NCI-H128 (cell line): ENCODE data around the gene TMEM198.

Source experiments
- DNase-seq: peaks from one replicate; lab custom pipeline; 2025; ENCODE audit not compliant: unreplicated experiment; lab: John Stamatoyannopoulos, UW

The TMEM198 gene

DNA sequence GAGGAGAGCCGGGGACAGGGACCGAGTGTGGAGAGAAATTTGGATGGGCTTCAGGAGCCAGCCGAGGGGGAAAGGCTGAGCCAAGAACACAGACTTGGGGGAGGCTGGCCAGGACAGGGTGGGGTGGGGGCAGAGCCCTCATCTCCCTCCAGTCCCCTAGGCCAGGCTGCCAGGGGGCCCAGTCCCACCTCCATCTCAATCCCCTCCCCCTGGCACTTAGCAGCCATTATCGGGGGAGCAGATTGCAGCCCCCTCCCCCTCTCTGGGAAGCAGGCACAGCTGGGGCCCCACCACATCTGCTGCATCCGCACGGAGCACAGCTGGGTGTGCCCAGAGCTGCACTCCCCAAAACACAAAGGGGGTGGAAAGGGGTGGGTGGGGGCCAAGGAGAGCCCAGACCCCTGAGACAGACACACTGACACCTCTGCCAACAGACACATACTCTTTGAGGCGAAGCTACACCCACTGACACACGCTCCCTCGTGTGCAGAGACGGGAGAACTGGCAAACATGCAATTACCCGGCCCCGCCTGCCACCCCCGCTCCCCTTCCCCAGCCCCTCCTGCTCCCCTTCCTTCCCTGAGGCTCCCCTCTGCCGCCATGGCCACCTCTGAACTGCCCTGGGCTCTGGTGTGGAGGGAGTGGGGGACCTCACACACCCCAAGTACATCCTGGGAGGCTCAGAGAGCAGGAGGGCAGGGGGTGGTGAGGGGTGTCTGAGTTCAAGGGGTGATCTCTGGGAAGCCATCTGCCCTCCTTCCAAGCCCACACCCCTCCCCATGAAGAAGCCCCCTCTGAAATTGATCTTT, 34.7 kb upstream of the TMEM198 start:
- DNase-seq, result no peak

- no peak for DNase-seq
Measured at GRCh38 chr2:219509780-219510511, 33.9 kb upstream of the TMEM198 start.

GRCh38 chr2:219510512-219511135, 33.2 kb upstream of the TMEM198 start:
- no peak for DNase-seq

DNA sequence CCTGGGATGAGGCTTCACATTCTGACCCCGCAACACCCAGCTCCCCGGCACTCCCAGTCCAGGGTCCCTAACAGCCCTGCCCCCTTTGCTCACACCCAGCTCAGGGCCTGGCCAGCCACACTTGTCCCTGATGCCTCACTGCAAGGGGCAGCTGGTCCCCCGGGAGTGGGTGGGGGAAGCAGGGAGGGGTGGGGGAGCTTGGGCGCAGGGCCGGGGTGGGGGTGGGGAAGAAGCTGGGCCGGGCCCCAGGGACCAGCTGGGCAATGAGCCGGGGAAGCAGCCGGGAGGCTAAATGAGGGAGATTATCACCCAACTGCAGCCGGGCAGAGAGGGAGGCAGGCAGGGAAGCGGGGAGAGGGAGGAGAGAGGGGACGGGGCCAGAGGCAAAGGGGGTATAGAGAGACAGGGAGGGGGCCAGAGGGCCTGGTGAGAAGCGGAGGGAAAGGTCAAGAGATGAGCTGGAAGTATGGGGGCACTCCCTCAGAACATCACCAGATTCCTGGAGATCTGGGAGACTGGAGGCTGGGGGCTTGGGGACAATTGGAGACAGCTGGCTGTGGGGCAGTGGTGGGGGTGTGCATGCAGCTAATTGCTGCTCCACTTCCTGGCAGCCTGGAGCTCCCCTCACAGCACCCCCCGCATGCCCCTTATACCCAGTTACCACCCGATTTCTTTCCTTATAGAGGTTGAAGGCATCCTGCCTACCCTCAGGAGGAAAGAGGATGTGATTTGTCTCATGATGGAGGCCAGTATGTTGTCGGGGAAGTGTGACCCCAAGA, 32.1 kb upstream of the TMEM198 start:
- DNase-seq, result no peak

GRCh38 chr2:219512524-219513216, 31.2 kb upstream of the TMEM198 start:
- no peak for DNase-seq

DNA sequence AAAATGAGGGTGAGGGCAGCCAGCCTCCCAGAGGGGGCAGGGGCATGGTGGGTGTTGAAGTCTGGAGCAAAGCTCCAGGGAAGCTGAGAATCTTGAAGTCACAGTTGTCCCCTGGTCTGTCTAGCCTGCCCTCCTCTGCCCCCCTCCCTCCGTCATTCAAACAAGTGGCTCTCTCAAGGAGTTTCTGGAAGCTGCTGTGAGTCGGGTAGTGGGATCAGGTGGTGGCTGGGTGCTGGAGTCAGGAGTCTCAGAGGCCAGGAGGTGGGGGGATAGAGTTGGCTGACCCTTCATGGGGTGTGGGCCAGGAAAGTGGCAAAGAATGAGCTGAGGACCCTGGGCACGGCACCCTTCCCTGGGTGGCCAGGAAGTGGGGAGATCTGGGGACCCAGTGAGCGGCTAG, 30.0 kb upstream of the TMEM198 start:
- no peak for DNase-seq

GRCh38 chr2:219514196-219514761, 29.5 kb upstream of the TMEM198 start, which contains the start of gene ASIC4:
TSS of gene ASIC4 (plus strand) at chr2:219514482. CDS start at chr2:219514725, 243 bp downstream.
- DNase-seq, result no peak

- DNase-seq, result no peak
Measured at GRCh38 chr2:219514836-219515235, 29.0 kb upstream of the TMEM198 start.

DNA sequence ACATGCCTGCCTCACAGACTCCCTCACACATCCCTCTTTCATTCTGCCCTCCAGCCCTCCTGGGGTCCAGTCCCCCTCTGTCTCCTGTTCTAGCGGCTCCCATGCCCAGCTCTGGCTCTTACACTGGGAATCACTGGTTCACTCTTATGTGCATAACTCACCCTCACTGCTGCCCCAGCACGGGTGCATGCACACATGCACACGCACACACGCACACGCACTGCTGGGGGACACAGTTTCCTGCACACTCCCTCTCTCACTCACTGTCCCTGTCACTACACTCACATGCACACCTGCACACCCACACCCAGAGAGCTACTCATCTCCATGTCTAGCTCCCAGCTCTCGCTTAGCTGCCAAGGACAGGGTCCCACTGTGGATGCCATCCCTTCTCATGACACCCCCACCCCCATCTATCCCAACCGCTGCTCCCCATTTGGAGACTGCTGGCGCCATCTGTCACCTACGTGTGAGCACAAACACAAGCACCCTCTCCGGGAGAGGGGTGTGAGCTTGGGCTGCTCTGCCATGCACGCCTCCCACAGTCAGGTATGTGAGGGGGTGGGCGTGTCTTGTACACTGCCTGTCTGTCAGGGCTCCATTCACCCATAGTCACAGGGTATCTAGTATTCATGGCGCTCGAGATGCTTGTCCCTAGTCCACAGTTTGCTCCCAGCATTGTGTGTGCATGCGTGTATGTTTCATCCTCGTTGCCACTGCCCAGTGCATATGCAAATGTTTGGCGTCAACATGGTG, 27.8 kb upstream of the TMEM198 start:
- no peak for DNase-seq

GRCh38 chr2:219516888-219517287, 26.9 kb upstream of the TMEM198 start:
- DNase-seq, result no peak

GRCh38 chr2:219517954-219518778, 25.7 kb upstream of the TMEM198 start:
- DNase-seq, result no peak

- no peak for DNase-seq
Measured at GRCh38 chr2:219519526-219519916, 24.3 kb upstream of the TMEM198 start.

DNA sequence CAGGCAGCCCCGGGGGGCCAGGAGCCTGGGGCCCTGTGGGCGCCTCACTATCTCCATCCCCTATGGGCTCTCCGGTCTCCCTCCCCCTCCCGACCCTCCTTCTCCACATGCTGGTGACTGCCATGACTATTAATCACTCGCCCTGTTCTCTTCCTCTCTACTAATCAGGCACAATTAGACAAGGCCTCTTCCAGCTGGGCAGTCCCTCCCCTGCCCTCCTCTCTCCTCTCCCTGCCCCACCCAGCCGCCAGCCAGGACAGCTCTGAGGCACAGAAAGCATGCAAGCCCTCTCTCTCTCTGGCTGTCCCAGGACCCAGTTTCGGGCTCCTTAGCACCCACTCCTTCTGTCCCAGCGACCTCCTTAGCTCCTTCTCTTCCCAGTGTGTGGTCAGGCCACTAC, 23.7 kb upstream of the TMEM198 start:
- DNase-seq, result no peak

DNA sequence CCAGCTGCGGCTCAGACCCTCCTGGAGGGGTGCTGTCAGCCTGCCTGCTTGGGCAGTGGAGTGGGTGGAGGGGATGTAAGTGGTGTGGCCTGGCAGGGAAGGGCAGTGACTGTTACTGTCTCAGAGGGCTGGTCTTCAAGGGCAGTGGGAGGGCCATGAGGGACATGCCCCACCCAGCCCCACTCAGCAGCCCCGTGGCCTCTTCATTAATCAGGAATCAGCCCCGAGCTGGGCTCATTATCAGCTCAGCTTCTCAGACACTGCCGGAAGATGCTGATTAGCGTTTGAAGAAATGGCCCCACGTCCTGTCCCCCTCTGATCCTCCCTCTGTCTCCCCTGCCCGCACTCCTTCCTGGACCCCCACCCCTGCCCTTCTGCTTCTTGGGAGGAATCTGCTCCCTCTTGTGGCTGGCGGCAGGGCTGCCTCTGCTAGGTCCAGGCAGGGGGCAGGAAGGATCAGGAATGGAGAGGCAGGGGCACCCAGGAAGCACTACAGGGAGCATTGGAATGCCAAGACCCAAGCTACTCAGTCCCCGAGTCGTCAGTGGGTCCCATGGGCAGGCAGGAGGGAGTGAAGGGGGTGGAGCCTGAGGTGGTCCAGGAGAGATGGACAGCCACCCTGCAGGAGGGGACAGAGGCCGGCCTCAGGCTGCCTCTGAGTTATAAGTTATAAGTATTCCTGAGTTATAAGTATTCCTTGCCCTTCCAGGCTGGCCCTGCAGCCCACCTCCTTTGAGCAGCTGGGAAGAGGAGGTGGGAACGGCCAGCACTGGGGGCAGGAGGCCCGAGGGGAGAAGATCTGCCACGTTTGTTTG, 22.6 kb upstream of the TMEM198 start:
- no peak for DNase-seq

DNA sequence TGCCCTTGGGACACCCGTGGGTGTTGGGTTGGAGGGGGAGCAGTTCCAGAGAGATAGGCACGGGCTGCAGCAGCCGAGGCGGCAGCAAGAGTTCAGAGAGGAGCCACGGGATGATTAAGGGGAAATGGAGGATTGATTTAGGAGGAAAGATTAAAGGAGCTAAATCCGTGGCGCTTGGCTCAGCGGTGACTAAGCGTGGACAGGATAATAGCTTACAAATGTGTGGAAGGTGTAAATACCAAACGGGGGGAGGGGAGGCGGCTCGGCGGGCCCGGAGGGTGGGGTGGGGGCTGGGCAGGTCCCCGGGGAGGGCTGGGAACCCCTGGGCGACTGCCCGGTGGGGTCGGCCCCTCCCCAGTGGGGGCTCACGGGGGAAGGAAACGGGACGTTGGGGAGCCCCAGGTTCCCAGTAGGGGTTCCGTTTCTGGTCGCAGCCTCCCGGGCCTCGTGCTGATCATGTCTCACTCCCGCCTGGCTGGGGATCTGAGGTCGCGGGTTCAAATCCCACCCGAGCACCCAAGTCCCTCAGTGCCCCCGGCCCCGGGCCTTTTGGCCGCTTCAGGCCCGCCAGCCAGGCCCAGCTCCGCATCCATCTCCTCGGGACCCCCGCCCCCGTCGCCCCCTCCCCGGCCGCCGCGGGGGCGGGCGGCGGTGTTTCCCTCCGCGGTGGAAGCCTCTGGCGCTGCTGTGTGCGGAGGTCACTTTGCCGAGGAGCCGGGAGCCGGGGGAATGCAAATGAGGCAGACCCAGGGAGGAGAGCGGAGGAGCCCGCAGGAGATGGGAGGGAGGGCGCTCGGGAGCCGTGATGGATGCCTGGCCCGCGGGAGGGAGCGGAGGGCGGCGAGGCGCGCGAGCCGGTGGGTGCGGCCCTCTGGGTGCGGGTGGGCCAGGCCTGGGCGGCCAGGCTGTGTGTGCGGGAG, 21.5 kb upstream of the TMEM198 start:
- no peak for DNase-seq

- no peak for DNase-seq
Measured at GRCh38 chr2:219523031-219523671, 20.7 kb upstream of the TMEM198 start.
